Melanocyte of skin (primary cell): ENCODE results near the gene ADGRE3. TPM values are rescaled to one million over a fixed set of nuclear protein-coding genes. Genes with fewer than 3 reads are reported as not detected.

Experiments used
- small RNA-seq, 2 donors: library from RNA; depleted of rRNA; stranded (forward); fragments of <200 nt; gene quantifications; one replicate each; pipeline ENCODE3, GENCODE V24; 2012
- total RNA-seq, 2 donors: library from RNA; depleted of rRNA; stranded (reverse); fragments of >200 nt; gene quantifications; 2 replicates each; pipeline ENCODE4 v1.2.3, GENCODE V29; 2012

Gene ADGRE3, protein sequence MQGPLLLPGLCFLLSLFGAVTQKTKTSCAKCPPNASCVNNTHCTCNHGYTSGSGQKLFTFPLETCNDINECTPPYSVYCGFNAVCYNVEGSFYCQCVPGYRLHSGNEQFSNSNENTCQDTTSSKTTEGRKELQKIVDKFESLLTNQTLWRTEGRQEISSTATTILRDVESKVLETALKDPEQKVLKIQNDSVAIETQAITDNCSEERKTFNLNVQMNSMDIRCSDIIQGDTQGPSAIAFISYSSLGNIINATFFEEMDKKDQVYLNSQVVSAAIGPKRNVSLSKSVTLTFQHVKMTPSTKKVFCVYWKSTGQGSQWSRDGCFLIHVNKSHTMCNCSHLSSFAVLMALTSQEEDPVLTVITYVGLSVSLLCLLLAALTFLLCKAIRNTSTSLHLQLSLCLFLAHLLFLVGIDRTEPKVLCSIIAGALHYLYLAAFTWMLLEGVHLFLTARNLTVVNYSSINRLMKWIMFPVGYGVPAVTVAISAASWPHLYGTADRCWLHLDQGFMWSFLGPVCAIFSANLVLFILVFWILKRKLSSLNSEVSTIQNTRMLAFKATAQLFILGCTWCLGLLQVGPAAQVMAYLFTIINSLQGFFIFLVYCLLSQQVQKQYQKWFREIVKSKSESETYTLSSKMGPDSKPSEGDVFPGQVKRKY
- total RNA-seq: not detected

DNA sequence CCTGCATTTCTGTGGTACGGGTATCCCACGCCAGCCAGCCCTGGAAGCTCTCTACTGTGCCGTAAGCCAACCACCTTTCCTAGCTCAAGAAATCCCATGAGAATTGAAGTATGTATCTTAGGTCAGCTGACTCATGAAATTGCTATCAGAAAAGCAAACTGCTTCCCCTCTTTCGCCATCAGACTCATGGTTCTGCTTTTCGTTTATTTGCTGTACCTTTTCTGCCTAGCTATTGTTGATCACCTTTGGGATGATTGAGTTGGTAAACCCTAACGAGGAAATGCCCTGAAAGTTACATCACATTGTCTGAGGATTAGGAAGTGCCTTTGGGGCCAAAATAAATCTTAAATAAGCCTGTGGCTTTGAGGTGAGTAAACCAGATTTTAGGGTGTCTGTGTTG lies at the start of gene ADGRE3:
ADGRE3 (minus strand) TSS at position 81 of the 400 bp plus-strand sequence; CDS start at position 7, 74 bp downstream.

DNA sequence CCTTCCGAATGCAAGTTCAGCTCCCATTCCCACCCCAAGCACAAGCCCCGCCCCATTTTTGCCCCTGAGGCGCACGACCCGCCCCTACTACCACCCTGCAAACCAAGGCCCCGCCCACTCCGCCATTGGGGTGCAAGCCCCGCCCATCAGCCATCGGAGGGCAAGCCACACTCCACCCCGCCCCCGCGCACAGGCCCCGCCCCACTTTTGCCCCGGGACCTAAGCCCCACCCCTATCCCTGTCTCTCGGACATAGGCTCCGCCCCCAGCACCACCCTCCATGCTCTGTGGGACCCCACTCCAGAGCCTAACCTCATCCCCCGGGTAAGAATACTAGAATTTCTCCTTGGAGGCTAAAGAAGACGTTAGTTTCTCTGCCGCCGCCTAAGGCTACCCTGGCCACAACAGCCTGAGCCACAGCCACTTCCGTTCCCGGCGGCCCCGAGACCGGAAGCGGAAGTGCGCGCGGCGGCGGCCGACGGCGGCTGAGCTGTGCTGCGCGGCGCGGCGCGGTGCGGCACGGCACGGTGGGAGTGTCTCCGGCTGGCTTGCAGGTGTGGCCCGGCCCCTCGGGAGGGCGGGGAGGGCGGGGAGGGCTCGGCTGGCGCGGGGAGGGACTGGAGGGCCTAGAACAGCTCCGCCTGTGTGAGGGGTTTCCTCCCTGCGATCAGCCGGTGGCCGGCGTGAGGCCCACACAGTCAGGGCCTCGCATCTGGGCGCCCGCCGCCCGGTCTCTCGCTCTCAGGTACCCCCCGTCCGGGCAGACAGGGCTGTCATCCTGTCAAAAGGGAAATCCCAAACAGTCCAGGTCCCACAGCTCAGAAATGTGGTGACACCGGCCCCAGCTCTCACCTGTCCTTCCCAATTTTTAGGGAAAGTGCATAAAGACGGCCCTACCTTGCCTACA lies 15.2 kb upstream of the ADGRE3 start, which contains the start of gene ZNF333:
ZNF333 (plus strand) TSS at position 451 of the 906 bp plus-strand sequence. CDS start 3,444 bp downstream, outside the sequence.

DNA sequence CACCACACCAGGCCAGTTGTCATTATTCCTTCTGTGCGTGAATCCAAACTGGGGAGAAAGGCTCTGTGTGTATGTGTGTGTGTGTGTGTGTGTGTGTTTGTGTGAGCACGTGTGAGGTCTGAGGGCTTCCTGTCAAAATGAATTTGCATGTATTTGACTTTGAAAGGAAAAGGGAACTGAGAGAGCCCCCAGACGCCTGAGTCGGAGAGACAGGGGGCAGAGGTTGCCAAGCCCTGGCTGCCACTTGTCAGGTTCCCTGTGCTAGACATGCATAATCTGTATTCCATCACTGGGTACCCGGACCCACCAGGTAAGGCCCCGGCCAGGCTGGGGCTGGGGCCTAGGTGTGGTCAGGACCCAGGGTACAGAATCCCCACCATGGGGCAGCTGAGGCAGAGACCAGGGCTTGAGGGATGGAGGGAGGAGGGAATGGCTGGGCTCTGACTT lies 91.7 kb downstream of the ADGRE3 start, which contains the start of gene CLEC17A:
CLEC17A (plus strand) TSS at position 191 of the 447 bp plus-strand sequence; CDS start at position 268, 77 bp downstream.

DNA sequence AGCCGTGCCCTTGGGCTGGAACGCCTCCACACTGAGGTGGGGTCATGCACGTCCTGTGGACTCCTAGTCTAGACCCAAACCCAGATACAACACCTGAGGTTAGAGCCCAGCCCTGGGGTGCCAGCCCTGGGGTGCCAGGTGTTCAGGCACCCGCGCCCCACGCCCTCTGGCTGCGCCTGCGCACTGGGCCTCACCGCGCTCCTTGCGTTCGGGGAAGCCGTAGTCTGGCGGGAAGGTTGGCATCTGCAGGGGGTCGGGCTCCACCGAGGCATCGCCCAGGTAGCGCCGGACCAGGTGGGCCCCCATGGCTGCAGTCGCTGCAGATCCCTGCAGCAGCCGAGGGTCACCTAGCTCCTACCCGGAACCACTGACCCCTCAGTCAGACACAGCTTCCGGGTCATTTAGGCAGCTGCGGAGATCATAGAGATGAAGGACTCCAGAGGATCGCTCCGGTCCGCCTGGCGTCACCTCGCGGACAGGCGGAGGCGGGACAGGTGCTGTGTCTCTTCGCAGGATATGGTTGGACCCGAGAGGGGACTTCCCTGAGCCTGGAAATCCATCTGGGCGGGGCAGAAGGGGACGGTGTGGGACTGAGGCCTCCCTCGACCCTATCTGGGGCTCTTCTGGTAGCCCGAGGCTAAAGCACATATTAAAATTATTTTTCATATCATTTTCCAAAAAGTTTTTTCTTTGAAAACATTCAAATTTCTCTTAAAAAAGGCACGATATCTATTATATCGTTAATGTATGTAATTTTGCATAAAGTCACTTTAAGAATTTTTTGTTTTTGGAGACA lies 102.8 kb downstream of the ADGRE3 start, which contains the start of gene NDUFB7:
NDUFB7 (minus strand) TSS at position 372 of the 796 bp plus-strand sequence; CDS start at position 306, 66 bp downstream.

Small RNAs within 50 kb of the gene (small RNA-seq; reads per million reads assigned to genes)
- gene AC022149.2: 0 reads per million in 2 donors
- gene RN7SL842P: 0 reads per million in 2 donors

Other genes starting within 250 kb of the ADGRE3 start
- 10 to 100 TPM; 85.7 to 93.9 TPM for gene PKN1, start 241.5 kb downstream of the ADGRE3 start, total RNA-seq
- gene PTGER1, start 199.5 kb downstream of the ADGRE3 start, total RNA-seq: under 1 TPM in 1 of 2 donors, not detected in 1; 0.33 TPM
- gene GIPC1, start 178.7 kb downstream of the ADGRE3 start, total RNA-seq: 100 to 1,000 TPM; 151 to 208 TPM
- 100 to 1,000 TPM in 1 of 2 donors, 10 to 100 TPM in 1; 84.0 to 131 TPM for gene DNAJB1, start 156.4 kb downstream of the ADGRE3 start, total RNA-seq
- 10 to 100 TPM; 77.6 to 78.5 TPM for gene TECR, start 145.2 kb downstream of the ADGRE3 start, total RNA-seq
- 100 to 1,000 TPM; 273 to 333 TPM for gene NDUFB7, start 102.8 kb downstream of the ADGRE3 start, total RNA-seq
- under 1 TPM; under 0.01 to 0.34 TPM for gene CLEC17A, start 91.8 kb downstream of the ADGRE3 start, total RNA-seq
- gene ZNF333, start 15.2 kb upstream of the ADGRE3 start, total RNA-seq: 10 to 100 TPM in 1 of 2 donors, 1 to 10 TPM in 1; 6.7 to 17.6 TPM
- gene ADGRE2, start 103.7 kb upstream of the ADGRE3 start, total RNA-seq: 1 to 10 TPM; 1.4 to 1.7 TPM
- 1 to 10 TPM in 1 of 2 donors, under 1 TPM in 1; 0.33 to 3.1 TPM for gene OR7A5, start 160.3 kb upstream of the ADGRE3 start, total RNA-seq
- 1 to 10 TPM in 1 of 2 donors, under 1 TPM in 1; under 0.01 to 1.7 TPM for gene OR7C1, start 160.3 kb upstream of the ADGRE3 start, total RNA-seq
- gene OR7A10, start 174.1 kb upstream of the ADGRE3 start, total RNA-seq: not detected
- gene OR7A17, start 211.3 kb upstream of the ADGRE3 start, total RNA-seq: not detected